Breast epithelium (tissue), 4 donors: Measurements from ENCODE around the gene ABHD6. TPM values are rescaled to one million over a fixed set of nuclear protein-coding genes. Genes with fewer than 3 reads are reported as not detected.

Experiments
- DNase-seq, 2 donors: peaks; one replicate each; pipeline ENCODE4 v3.0.0-alpha.2; 2019; ENCODE audit warnings: low spot score in 2 of 2
- H3K27ac ChIP-seq, 2 donors: fragments of 200-600 bp; sonication (generic) in 1 of 2; one replicate each; pipeline ENCODE4 v1.5.1; 2016 to 2019; ENCODE audit warnings: mild to moderate bottlenecking in 1 of 2
- H3K27me3 ChIP-seq, 2 donors: fragments of 200-600 bp; sonication (generic) in 1 of 2; one replicate each; pipeline versions ENCODE4 v1.5.1 to v1.6.0; 2017 to 2019; ENCODE audit warnings: control low read depth in 1 of 2, mild to moderate bottlenecking in 1 of 2
- H3K36me3 ChIP-seq: fragments of 200-600 bp; one replicate; pipeline ENCODE4 v1.5.1; 2019
- H3K4me1 ChIP-seq, 2 donors: fragments of 200-600 bp; sonication (generic); one replicate each; pipeline ENCODE4 v1.5.1; 2016 to 2019; ENCODE audit warnings: control low read depth in 1 of 2
- H3K4me3 ChIP-seq, 3 donors: fragments of 200-600 bp; sonication (generic); 1 replicate in 2 of 3; 2 replicates in 1 of 3; pipeline ENCODE4 v1.5.1; 2016 to 2019; ENCODE audit warnings: mild to moderate bottlenecking in 3 of 3, moderate library complexity in 2 of 3
- H3K9me3 ChIP-seq, 2 donors: fragments of 200-600 bp; sonication (generic) in 1 of 2; one replicate each; pipeline ENCODE4 v1.5.1; 2016 to 2019; ENCODE audit warnings: control low read depth in 1 of 2
- CTCF ChIP-seq, 3 donors: fragments of 450-650 bp; IDR thresholded peaks; one replicate each; pipeline ENCODE4 v1.5.1; 2016 to 2017; ENCODE audit warnings: antibody characterized with exemption in 3 of 3, mild to moderate bottlenecking in 3 of 3, moderate library complexity in 3 of 3
- POLR2A ChIP-seq: fragments of 450-650 bp; IDR thresholded peaks from one replicate; pipeline ENCODE4 v1.6.1; 2016; ENCODE audit warnings: antibody characterized with exemption, mild to moderate bottlenecking, moderate library complexity
- POLR2AphosphoS5 ChIP-seq, 3 donors: sonication (generic); formaldehyde crosslinking; IDR thresholded peaks; one replicate each; pipeline ENCODE4 v1.6.1; 2017; ENCODE audit warnings: antibody characterized with exemption in 3 of 3
- intact Hi-C: fragments of 100-400 bp; cut with DNase I; formaldehyde crosslinking; loops from one replicate; pipeline ENCODE4 v1.15.1; 2023; ENCODE audit warnings: low total_unique reads
- total RNA-seq, 3 donors: library from RNA; depleted of rRNA; stranded (reverse); fragments of >200 nt; gene quantifications; one replicate each; pipeline ENCODE4 v1.1.0, GENCODE V29; 2016

ABHD6 gene
- total RNA-seq: 10 to 100 TPM; 10.2 to 22.2 (median 13.4) TPM

DNA sequence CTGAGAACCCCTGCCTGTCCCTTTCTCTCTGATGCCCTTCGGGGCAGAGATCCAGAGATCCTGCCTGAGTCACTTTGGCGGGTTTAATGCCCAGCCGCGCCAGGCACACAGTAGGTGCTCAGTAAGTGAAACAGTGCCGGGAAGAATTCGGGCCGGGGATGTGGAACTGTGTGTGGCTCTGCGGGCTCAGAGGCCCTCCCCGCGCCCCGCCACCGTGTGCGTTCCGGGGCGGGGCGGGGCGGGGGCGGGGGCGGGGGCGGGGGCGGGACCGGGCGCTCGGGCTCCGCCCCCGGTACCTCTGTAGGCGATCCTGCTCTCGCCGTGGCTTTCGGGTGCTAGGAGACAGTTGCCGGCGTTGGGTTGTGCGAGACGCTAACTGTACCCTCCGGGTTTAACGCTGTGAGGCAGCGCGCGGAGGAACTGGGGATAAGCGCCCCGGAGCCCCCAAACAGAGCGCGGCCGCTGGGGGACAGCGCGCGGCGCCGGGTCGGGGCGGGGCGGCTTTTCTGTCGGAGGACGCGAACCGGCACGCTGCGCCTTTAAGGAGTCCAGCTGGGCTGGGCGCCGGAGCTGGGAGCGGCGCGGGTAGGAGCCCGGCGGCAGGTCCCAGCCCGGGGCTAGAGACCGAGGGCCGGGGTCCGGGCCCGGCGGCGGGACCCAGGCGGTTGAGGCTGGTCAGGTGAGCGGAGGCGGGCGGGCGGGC is at the start of gene ABHD6:
Gene ABHD6, plus strand, starts transcription at position 555 of the 703 bp plus-strand sequence. CDS start 18,795 bp downstream, outside the sequence.
- intact Hi-C loops: no loop called here
- no peak for TF ChIP-seq POLR2A
- TF ChIP-seq CTCF (IDR thresholded peaks at IDR 0.05): no peak
- no peak for TF ChIP-seq POLR2AphosphoS5 (IDR thresholded peaks at IDR 0.05)
- H3K27ac ChIP-seq: peak within 1 kb of the TSS; percentile 65 to 82

DNA sequence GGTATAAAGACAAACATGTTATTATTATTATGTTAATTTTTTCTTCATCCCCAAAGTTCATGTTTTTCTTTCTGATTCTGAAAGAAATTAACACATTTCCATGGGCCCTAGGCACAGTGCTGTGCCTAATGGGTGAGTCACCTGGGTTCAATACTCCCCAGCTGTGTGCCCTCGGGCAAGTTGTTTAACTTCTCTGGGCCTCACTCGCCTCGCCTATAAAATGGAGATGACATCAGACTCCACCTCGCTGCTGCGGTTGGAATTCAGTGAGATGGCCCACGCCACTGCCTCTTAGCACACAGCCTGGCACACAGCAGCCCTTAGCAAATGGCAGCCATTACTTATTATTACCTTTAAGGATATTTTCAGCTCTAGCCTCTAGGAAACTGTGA is 49.4 kb upstream of the ABHD6 start:
- no peak for DNase-seq
- no peaks in the 10 kb centered on the region for H3K4me1 ChIP-seq
- no peaks in the 10 kb centered on the region for H3K9me3 ChIP-seq
- no peaks in the 10 kb centered on the region for H3K36me3 ChIP-seq
- H3K4me3 ChIP-seq: no peak overlapping the region
- H3K27ac ChIP-seq: peak overlapping the region in 1 of 2 donors; percentile 16
- H3K27me3 ChIP-seq: no peaks in the 10 kb centered on the region
- TF ChIP-seq POLR2A: no peak
- TF ChIP-seq CTCF (IDR thresholded peaks at IDR 0.05): no peak
- TF ChIP-seq POLR2AphosphoS5 (IDR thresholded peaks at IDR 0.05): no peak
- intact Hi-C loops: loop anchor here (10.0 kb wide), 1 partner anchor 107 kb away; no protein-coding TSS in a partner anchor

More for the DNA sequence above, at the start of gene ABHD6:
- Histone ChIP-seq H3K36me3 (no peaks in the 10 kb centered on the region), H3K4me1 (peaks cover 0 to 4% of the 10 kb centered on the region in 2 donors), H3K4me3 (peak within 1 kb of the TSS; percentile 85 to 87 (median 86)), H3K9me3 (no peaks in the 10 kb centered on the region), H3K27me3 (no peaks in the 10 kb centered on the region)
- peak; percentile 43 to 65 for DNase-seq

- TF ChIP-seq CTCF (IDR thresholded peaks at IDR 0.05) (no peak), POLR2AphosphoS5 (IDR thresholded peaks at IDR 0.05) (no peak), POLR2A (no peak)
- DNase-seq: no peak
Observed at GRCh38 chr3:58188921-58189451, 48.6 kb upstream of the ABHD6 start.

GRCh38 chr3:58189691-58190090 is 47.9 kb upstream of the ABHD6 start:
- intact Hi-C loops: loop anchor here (10.0 kb wide), 1 partner anchor 105 kb away; no protein-coding TSS in a partner anchor
- H3K4me3 ChIP-seq: no peak overlapping the region
- no peaks in the 10 kb centered on the region for H3K9me3 ChIP-seq
- H3K36me3 ChIP-seq: no peaks in the 10 kb centered on the region
- no peak for TF ChIP-seq CTCF (IDR thresholded peaks at IDR 0.05)
- no peak for DNase-seq
- peak overlapping the region in 1 of 2 donors; percentile 29 for H3K27ac ChIP-seq
- no peaks in the 10 kb centered on the region for H3K27me3 ChIP-seq
- H3K4me1 ChIP-seq: no peaks in the 10 kb centered on the region

More at GRCh38 chr3:58188921-58189451, 48.6 kb upstream of the ABHD6 start:
- Histone ChIP-seq H3K36me3 (no peaks in the 10 kb centered on the region), H3K27ac (no peak overlapping the region), H3K4me1 (no peaks in the 10 kb centered on the region), H3K9me3 (no peaks in the 10 kb centered on the region), H3K27me3 (no peaks in the 10 kb centered on the region), H3K4me3 (no peak overlapping the region)
- intact Hi-C loops: loop anchor here (10.0 kb wide), 1 partner anchor 106 kb away; no protein-coding TSS in a partner anchor

- Histone ChIP-seq H3K4me1 (no peaks in the 10 kb centered on the region), H3K36me3 (no peaks in the 10 kb centered on the region), H3K27ac (no peak overlapping the region), H3K4me3 (no peak overlapping the region), H3K27me3 (no peaks in the 10 kb centered on the region), H3K9me3 (no peaks in the 10 kb centered on the region)
- no peak for TF ChIP-seq CTCF (IDR thresholded peaks at IDR 0.05)
- TF ChIP-seq POLR2A: no peak
- no peak for TF ChIP-seq POLR2AphosphoS5 (IDR thresholded peaks at IDR 0.05)
- no peak for DNase-seq
- intact Hi-C loops: no loop called here
Observed at GRCh38 chr3:58190291-58190690, 47.3 kb upstream of the ABHD6 start.
